Endothelial cell of umbilical vein (primary cell): ENCODE results near the gene SSTR3. TPM values are rescaled to one million over a fixed set of nuclear protein-coding genes. Genes with fewer than 3 reads are reported as not detected.

Experiments used
- BruUV-seq: library from RNA; stranded (reverse); fragments of 400-500 nt; replicated peaks from 2 replicates; lab custom pipeline; 2021; lab: Mats Ljungman, UMichigan
- CTCF ChIA-PET: fragments of 300-600, 350-600 bp; sonication (Branson Sonifier 250); formaldehyde crosslinking; loops from one replicate; lab custom pipeline; 2021; ENCODE audit warnings: antibody characterized with exemption, inconsistent platforms; lab: Charles Lee
- POLR2A ChIA-PET: fragments of 300-600, 350-600 bp; sonication (Branson Sonifier 250); formaldehyde crosslinking; loops from one replicate; lab custom pipeline; 2021; ENCODE audit warnings: antibody characterized with exemption, inconsistent platforms; lab: Charles Lee
- DNase-seq: peaks from one replicate; pipeline ENCODE4 v3.0.0-alpha.2; 2011; ENCODE audit warnings: low read depth, low spot score
- FAIRE-seq: peaks from 2 replicates; lab custom pipeline; 2011; peaks lifted over from hg19 to GRCh38; lab: Jason Lieb, UNC
- H2AFZ ChIP-seq: 2 replicates; pipeline ENCODE4 v1.6.0; 2012; ENCODE audit warnings: low read depth, low read length, control low read depth, inconsistent platforms
- H3K27ac ChIP-seq: 2 replicates; pipeline ENCODE4 v1.5.1; 2011; ENCODE audit warnings: low read depth, mild to moderate bottlenecking, control low read depth, low read length, moderate library complexity; ENCODE audit not compliant: insufficient read depth
- H3K27me3 ChIP-seq, 2 experiments: 2 replicates each; pipeline versions ENCODE4 v1.6.0 to v1.6.1; 2011; ENCODE audit warnings: low read length in 2 of 2, mixed read lengths in 1 of 2; ENCODE audit not compliant: control insufficient read depth in 2 of 2, insufficient read depth in 2 of 2
- H3K36me3 ChIP-seq, 2 experiments: 2 replicates in 1 of 2; 3 replicates in 1 of 2; pipeline ENCODE4 v1.5.1; 2011; ENCODE audit warnings: low read length in 2 of 2, mild to moderate bottlenecking in 1 of 2, moderate library complexity in 1 of 2; ENCODE audit not compliant: control insufficient read depth in 2 of 2, insufficient read depth in 2 of 2; ENCODE audit errors: extremely low read depth in 1 of 2
- H3K4me1 ChIP-seq: 3 replicates; pipeline ENCODE4 v1.5.1; 2011; ENCODE audit warnings: mild to moderate bottlenecking, low read length; ENCODE audit not compliant: control insufficient read depth, insufficient read depth; ENCODE audit errors: extremely low read depth
- H3K4me2 ChIP-seq: 2 replicates; pipeline ENCODE4 v1.6.1; 2011; ENCODE audit warnings: low read length, control low read depth, mixed read lengths; ENCODE audit not compliant: insufficient read depth
- H3K4me3 ChIP-seq, 3 experiments: fragments of 200-600 bp in 1 of 3; sonication (generic), shearing (Covaris generic) in 1 of 3; replicated peaks in 1 of 3; 2 replicates each; pipeline ENCODE4 v1.5.1; 2011 to 2016; ENCODE audit warnings: control low read depth in 3 of 3, low read length in 3 of 3, mild to moderate bottlenecking in 2 of 3, inconsistent platforms in 1 of 3, low read depth in 1 of 3, moderate library complexity in 1 of 3; ENCODE audit not compliant: insufficient read depth in 1 of 3
- H3K79me2 ChIP-seq: 2 replicates; pipeline ENCODE4 v1.6.0; 2012; ENCODE audit warnings: low read length, inconsistent platforms; ENCODE audit not compliant: control insufficient read depth, insufficient read depth
- H3K9ac ChIP-seq: replicated peaks from 2 replicates; pipeline ENCODE3; 2011; ENCODE audit warnings: low read length, control low read depth; ENCODE audit not compliant: insufficient read depth; ENCODE audit errors: extremely low read depth
- H3K9me1 ChIP-seq: replicated peaks from 3 replicates; pipeline ENCODE4 v1.6.0; 2011; ENCODE audit warnings: mild to moderate bottlenecking, low read length; ENCODE audit not compliant: control insufficient read depth, insufficient read depth; ENCODE audit errors: extremely low read depth
- H3K9me3 ChIP-seq: replicated peaks from 2 replicates; pipeline ENCODE4 v1.5.1; 2012; ENCODE audit warnings: low read length, inconsistent platforms; ENCODE audit not compliant: control insufficient read depth, insufficient read depth
- H4K20me1 ChIP-seq: replicated peaks from 2 replicates; pipeline ENCODE3; 2011; ENCODE audit warnings: mild to moderate bottlenecking, low read length; ENCODE audit not compliant: control insufficient read depth, insufficient read depth; ENCODE audit errors: extremely low read depth
- EZH2 ChIP-seq: IDR thresholded peaks from 2 replicates; pipeline ENCODE4 v1.6.1; 2012; ENCODE audit warnings: borderline replicate concordance, low read depth, mild to moderate bottlenecking, moderate library complexity, low read length, inconsistent platforms; ENCODE audit not compliant: severe bottlenecking
- FOS ChIP-seq: IDR thresholded peaks from 2 replicates; pipeline ENCODE4 v1.6.1; 2011; ENCODE audit warnings: mild to moderate bottlenecking, low read length, moderate library complexity, borderline replicate concordance; ENCODE audit not compliant: insufficient read depth
- GATA2 ChIP-seq: IDR thresholded peaks from 2 replicates; pipeline ENCODE4 v1.7.0; 2011; ENCODE audit warnings: low read depth, mild to moderate bottlenecking, moderate library complexity, mixed read lengths, low read length; ENCODE audit not compliant: insufficient read length, insufficient read depth
- JUN ChIP-seq: IDR thresholded peaks from 2 replicates; pipeline ENCODE4 v1.6.1; 2011; ENCODE audit warnings: borderline replicate concordance, low read depth; ENCODE audit not compliant: insufficient read length, insufficient read depth
- MYC ChIP-seq: IDR thresholded peaks from one replicate; pipeline ENCODE4 v1.6.1; 2011; ENCODE audit warnings: mild to moderate bottlenecking, low read depth, low read length
- POLR2A ChIP-seq: IDR thresholded peaks from 2 replicates; pipeline ENCODE4 v1.6.1; 2012; ENCODE audit warnings: low read depth, mild to moderate bottlenecking, control low read depth, low read length
- POLR2AphosphoS5 ChIP-seq: IDR thresholded peaks from 2 replicates; pipeline ENCODE4 v1.6.1; 2012; ENCODE audit warnings: low read depth, mild to moderate bottlenecking, control low read depth, low read length, moderate library complexity; ENCODE audit not compliant: insufficient read depth
- dilution Hi-C: fragments of 300-500 bp; cut with MboI; formaldehyde crosslinking; loops from one replicate; pipeline ENCODE4 v1.15.0; 2019; ENCODE audit warnings: low sequenced_read_pairs; ENCODE audit not compliant: extremely low pct_ligation_motif_present
- intact Hi-C: fragments of 100-400 bp; cut with micrococcal nuclease; formaldehyde crosslinking; loops from one replicate; pipeline ENCODE4 v1.10.0; 2022
- polyA plus RNA-seq, 4 experiments: library from polyadenylated mRNA; depleted of rRNA in 3 of 4; stranded (reverse) in 3 of 4; unstranded in 1 of 4; fragments of >200 nt; gene quantifications; 2 replicates each; pipeline versions ENCODE4 v1.2.1 to v1.2.3, GENCODE V29; 2011 to 2012; ENCODE audit warnings: missing spikeins in 1 of 4
- total RNA-seq: library from RNA; stranded (reverse); gene quantifications from 2 replicates; pipeline ENCODE4 v1.2.3, GENCODE V29; 2021
- TF ChIP-seq, protein P1 (sequence below): IDR thresholded peaks from 2 replicates; pipeline ENCODE4 v1.6.1; 2011; ENCODE audit not compliant: insufficient read depth, insufficient read length
- TF ChIP-seq, protein P2 (sequence below), 2 donors: IDR thresholded peaks; 1 replicate in 1 of 2; 2 replicates in 1 of 2; pipeline ENCODE4 v1.5.1; 2011; ENCODE audit warnings: low read length in 2 of 2, mild to moderate bottlenecking in 2 of 2, moderate library complexity in 2 of 2, control low read depth in 1 of 2, inconsistent platforms in 1 of 2, low read depth in 1 of 2; ENCODE audit not compliant: insufficient read depth in 1 of 2; ENCODE audit errors: extremely low read depth in 1 of 2

Gene SSTR3
- total and polyA plus RNA-seq, 2 donors (not counting 3 experiments of a cell fraction or from before 2014, with no cell fraction given) = not detected

DNA sequence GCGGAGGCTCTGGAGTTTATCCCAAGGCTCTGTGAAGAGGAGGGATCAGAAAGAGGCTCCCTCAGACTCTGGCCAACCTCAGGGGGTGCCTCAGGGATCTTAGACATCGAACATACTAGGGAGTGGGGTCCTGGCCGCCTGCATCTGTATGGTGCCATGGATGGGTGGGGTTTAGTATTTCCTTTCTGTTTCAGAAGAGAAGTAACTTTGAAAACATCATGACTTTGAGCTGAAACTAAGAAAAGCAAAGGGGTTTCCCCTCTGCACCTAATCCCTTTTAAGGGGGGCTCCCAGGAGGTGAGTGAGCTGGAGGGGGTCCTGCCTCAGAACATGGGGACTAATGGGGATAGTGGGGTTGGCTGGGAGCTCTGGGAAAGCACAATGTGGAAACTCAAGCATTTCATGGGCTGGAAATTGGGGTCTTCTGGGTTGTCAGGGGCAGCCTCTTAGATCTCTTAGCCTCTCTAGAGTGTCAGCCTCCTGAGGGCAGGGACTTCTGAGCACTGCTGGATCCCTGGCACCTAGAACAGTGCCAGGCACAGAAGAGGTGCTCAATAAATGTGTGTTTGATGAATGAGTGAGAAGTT is 11.8 kb upstream of the SSTR3 start:
- BruUV-seq = no TSS peak
- DNase-seq (no peak), FAIRE-seq (no peak)
- Histone ChIP-seq H3K79me2 (no peaks in the 10 kb centered on the region), H3K27ac (no peak overlapping the region), H3K27me3 (peaks cover 0 to 3% of the 10 kb centered on the region in 2 experiments), H3K9me3 (no peaks in the 10 kb centered on the region), H3K36me3 (peaks cover 5 to 6% of the 10 kb centered on the region in 2 experiments), H3K4me2 (no peak overlapping the region), H4K20me1 (no peaks in the 10 kb centered on the region), H3K9me1 (no peaks in the 10 kb centered on the region), H3K9ac (no peak overlapping the region), H3K4me1 (peaks cover 9% of the 10 kb centered on the region), H3K4me3 (no peak overlapping the region), H2AFZ (no peak overlapping the region)
- ChIA-PET CTCF (interaction anchor here (5.4 kb wide), 1 partner anchor 36 kb away, joined by 64 read pairs; no protein-coding TSS in a partner anchor), POLR2A (no interaction called here)
- dilution Hi-C loops = no loop called here
- intact Hi-C loops = no loop called here
- TF ChIP-seq GATA2 (no peak), FOS (no peak), JUN (no peak), EZH2 (no peak), MYC (no peak), POLR2A (no peak), POLR2AphosphoS5 (no peak)
- TF ChIP-seq, protein P1, sequence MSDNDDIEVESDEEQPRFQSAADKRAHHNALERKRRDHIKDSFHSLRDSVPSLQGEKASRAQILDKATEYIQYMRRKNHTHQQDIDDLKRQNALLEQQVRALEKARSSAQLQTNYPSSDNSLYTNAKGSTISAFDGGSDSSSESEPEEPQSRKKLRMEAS = no peak
- TF ChIP-seq, protein P2, sequence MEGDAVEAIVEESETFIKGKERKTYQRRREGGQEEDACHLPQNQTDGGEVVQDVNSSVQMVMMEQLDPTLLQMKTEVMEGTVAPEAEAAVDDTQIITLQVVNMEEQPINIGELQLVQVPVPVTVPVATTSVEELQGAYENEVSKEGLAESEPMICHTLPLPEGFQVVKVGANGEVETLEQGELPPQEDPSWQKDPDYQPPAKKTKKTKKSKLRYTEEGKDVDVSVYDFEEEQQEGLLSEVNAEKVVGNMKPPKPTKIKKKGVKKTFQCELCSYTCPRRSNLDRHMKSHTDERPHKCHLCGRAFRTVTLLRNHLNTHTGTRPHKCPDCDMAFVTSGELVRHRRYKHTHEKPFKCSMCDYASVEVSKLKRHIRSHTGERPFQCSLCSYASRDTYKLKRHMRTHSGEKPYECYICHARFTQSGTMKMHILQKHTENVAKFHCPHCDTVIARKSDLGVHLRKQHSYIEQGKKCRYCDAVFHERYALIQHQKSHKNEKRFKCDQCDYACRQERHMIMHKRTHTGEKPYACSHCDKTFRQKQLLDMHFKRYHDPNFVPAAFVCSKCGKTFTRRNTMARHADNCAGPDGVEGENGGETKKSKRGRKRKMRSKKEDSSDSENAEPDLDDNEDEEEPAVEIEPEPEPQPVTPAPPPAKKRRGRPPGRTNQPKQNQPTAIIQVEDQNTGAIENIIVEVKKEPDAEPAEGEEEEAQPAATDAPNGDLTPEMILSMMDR (IDR thresholded peaks at IDR 0.05; ENCODE audit: extremely low read depth in 1 of 2, insufficient read depth in 1 of 2, low read depth in 1 of 2, low read length in 2 of 2) = no peak
